Adrenal gland (tissue), 12 donors: ENCODE results near the gene XCL2. TPM values are rescaled to one million over a fixed set of nuclear protein-coding genes. Genes with fewer than 3 reads are reported as not detected.

Source experiments
- DNase-seq, 7 donors: peaks; one replicate each; pipeline ENCODE4 v3.0.0-alpha.2; 2019 to 2020
- H3K27ac ChIP-seq, 5 donors: fragments of 200-600 bp; sonication (generic) in 4 of 5; 1 replicate in 3 of 5; 2 replicates in 2 of 5; pipeline versions ENCODE4 v1.5.1 to v1.8.0; 2016 to 2020; ENCODE audit warnings: mild to moderate bottlenecking in 1 of 5
- H3K27me3 ChIP-seq: fragments of 200-600 bp; 2 replicates; pipeline ENCODE4 v1.8.0; 2021
- H3K36me3 ChIP-seq, 2 donors: fragments of 200-600 bp; replicated peaks in 1 of 2; 1 replicate in 1 of 2; 2 replicates in 1 of 2; pipeline versions ENCODE4 v1.5.1 to v1.8.0; 2018 to 2022
- H3K4me1 ChIP-seq, 2 donors: fragments of 200-600 bp; replicated peaks in 1 of 2; 1 replicate in 1 of 2; 2 replicates in 1 of 2; pipeline versions ENCODE4 v1.5.1 to v1.8.0; 2018 to 2021
- H3K4me3 ChIP-seq, 4 donors: fragments of 200-600 bp; sonication (generic) in 3 of 4; one replicate each; pipeline ENCODE4 v1.5.1; 2016 to 2018
- H3K9me3 ChIP-seq, 3 donors: fragments of 200-600 bp; sonication (generic) in 1 of 3; replicated peaks in 1 of 3; 1 replicate in 2 of 3; 2 replicates in 1 of 3; pipeline versions ENCODE4 v1.5.1 to v1.8.0; 2016 to 2021
- CTCF ChIP-seq, 6 experiments: fragments of 450-650 bp in 4 of 6; fragments of 200-600 bp in 2 of 6; sonication (generic) in 1 of 6; IDR thresholded peaks; 1 replicate in 5 of 6; 2 replicates in 1 of 6; pipeline versions ENCODE4 v1.5.1 to v1.8.0; 2016 to 2021; ENCODE audit warnings: antibody characterized with exemption in 6 of 6, mild to moderate bottlenecking in 2 of 6, moderate library complexity in 1 of 6
- POLR2A ChIP-seq, 2 donors: fragments of 450-650 bp; IDR thresholded peaks; one replicate each; pipeline ENCODE4 v1.6.1; 2017; ENCODE audit warnings: antibody characterized with exemption in 2 of 2, mild to moderate bottlenecking in 2 of 2, moderate library complexity in 1 of 2
- WGBS, 4 donors: extraction: QIAGEN DNeasy Blood & Tissue Kit in 2 of 4; methylation state at CpG; one replicate each; pipeline versions ENCODE4 v1.1.5 to v1.1.7; 2013 to 2017; 5-methylcytosine and 5-hydroxymethylcytosine counted together
- intact Hi-C, 2 donors: fragments of 100-400 bp; cut with DNase I; formaldehyde crosslinking; loops; one replicate each; pipeline versions ENCODE4 v1.14.1 to v1.15.0; 2022 to 2023
- polyA plus RNA-seq, 3 donors: library from polyadenylated mRNA; stranded (reverse); fragments of 200-250 nt in 2 of 3; fragments of 350-450 nt in 1 of 3; fragmentation: Illumina TruSeq in 1 of 3; extraction: RNeasy Lipid Tissue Mini Kit (QIAGEN cat#74804) in 1 of 3; gene quantifications; one replicate each; pipeline ENCODE4 v1.2.3, GENCODE V29; 2013 to 2014
- total RNA-seq, 9 donors: library from RNA; depleted of rRNA in 4 of 9; stranded (reverse); fragments of >200 nt in 4 of 9; fragments of 120-200 nt in 1 of 9; fragmentation: NEBNext Ultra II Directional in 1 of 9; extraction: Animal tissue kit (Norgen Biotek cat#: 25700) in 1 of 9; gene quantifications; one replicate each; pipeline versions ENCODE4 v1.1.0 to v1.2.4, GENCODE V29; 2013 to 2023
- donor health status: healthy with polysubstance abuse.
- donor health status: Bipolar disorder and iron deficiency.
- donor health status: DM: yes; HTN: yes; CAD: no.
- donor health status: DM: no; HTN: no; CAD: no.
- donor health status: DM: no; HTN: no; CAD: no.
- donor health status: DM: yes; HTN: yes; CAD: no.

The XCL2 gene
- total and polyA plus RNA-seq, 12 donors = 0.33 to 1.5 (median 0.33) TPM; not detected in 9

DNA sequence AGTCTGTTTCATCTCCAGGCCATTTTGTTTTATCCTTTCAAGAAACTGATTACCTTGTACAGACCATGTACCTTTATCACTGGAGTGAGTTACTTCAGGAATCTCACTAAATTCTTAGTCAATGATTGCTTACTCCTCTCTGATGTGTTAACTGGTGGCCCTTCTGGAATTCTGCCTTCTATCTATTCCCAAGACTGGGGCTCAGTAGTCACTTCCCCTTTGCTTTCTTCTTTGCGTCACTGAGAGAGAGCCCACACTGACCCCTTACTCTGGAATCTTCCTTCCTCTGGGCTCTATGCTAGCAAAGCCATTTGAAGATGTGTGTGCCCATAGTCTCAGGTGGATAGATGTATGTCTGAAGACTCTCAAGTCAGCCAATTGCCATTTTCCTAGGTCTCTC lies 34.6 kb downstream of the XCL2 start:
- 73 to 87% (median 76%) methylated on average over 1 of the region's 1 CpG for WGBS, 4 donors
- H3K4me1 ChIP-seq = peaks cover 4 to 8% of the 10 kb centered on the region in 2 donors

DNA sequence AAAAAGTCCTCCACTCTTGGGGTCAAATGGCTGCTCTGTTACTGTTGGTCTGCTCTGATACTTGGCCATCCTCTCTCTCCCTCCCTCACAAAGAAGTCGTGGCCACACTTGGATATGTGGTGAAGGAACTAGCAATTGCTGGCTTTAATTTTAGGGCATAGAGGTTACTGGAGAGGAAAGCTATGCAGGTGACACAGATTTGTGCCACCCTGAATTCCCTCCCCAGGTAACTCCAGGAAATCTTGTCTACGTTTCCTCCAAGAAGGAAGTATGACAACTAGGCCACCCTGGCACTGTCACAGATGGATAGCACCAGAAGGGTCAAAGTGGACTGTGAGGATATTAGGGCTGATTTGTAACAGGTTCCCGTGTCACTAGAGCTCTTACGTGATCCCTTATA lies 36.0 kb downstream of the XCL2 start:
- no peaks in the 10 kb centered on the region for H3K27me3 ChIP-seq
- no peaks in the 10 kb centered on the region for H3K9me3 ChIP-seq
- no peak overlapping the region for H3K4me3 ChIP-seq
- intact Hi-C loops = no loop called here
- no peak overlapping the region for H3K27ac ChIP-seq
- peaks cover 4 to 8% of the 10 kb centered on the region in 2 donors for H3K4me1 ChIP-seq
- WGBS, 4 donors = 85 to 93% (median 92%) methylated on average over 4 of the region's 4 CpGs
- no peak for DNase-seq
- TF ChIP-seq CTCF (IDR thresholded peaks at IDR 0.05) = no peak
- no peak for TF ChIP-seq POLR2A (IDR thresholded peaks at IDR 0.05)
- no peaks in the 10 kb centered on the region for H3K36me3 ChIP-seq

More for the DNA sequence above, 34.6 kb downstream of the XCL2 start:
- no peak for DNase-seq
- no peak overlapping the region for H3K4me3 ChIP-seq
- no peaks in the 10 kb centered on the region for H3K36me3 ChIP-seq
- H3K27ac ChIP-seq = no peak overlapping the region
- intact Hi-C loops = no loop called here
- no peaks in the 10 kb centered on the region for H3K9me3 ChIP-seq
- TF ChIP-seq CTCF (IDR thresholded peaks at IDR 0.05) (no peak), POLR2A (IDR thresholded peaks at IDR 0.05) (no peak)
- H3K27me3 ChIP-seq = no peaks in the 10 kb centered on the region

DNA sequence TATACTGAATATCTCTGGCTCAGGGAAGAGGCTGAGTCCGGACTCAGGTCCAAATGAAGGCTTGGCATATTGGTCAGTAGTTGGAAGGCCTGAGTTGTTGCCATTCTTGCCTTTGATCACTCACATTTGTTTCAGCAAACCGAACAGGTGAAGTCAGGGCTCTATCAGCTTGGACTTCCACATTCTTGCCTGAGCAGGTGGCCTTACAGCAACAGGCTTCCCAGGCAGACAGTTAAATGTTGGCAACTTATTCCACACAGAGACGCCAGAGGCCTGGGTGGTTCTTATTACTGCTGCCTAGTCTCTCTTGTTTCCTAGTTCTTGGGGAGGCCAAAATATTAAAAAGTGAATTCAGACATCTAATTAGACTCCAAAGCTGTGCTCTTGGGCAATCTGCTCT lies 36.6 kb downstream of the XCL2 start:
- H3K4me3 ChIP-seq = no peak overlapping the region
- TF ChIP-seq POLR2A (IDR thresholded peaks at IDR 0.05) (no peak), CTCF (IDR thresholded peaks at IDR 0.05) (no peak)
- H3K27me3 ChIP-seq = no peaks in the 10 kb centered on the region
- intact Hi-C loops = no loop called here
- no peaks in the 10 kb centered on the region for H3K9me3 ChIP-seq
- no peak for DNase-seq
- no peaks in the 10 kb centered on the region for H3K36me3 ChIP-seq
- WGBS, 4 donors = 64 to 95% (median 84%) methylated on average over 3 of the region's 3 CpGs
- peaks cover 4 to 8% of the 10 kb centered on the region in 2 donors for H3K4me1 ChIP-seq
- H3K27ac ChIP-seq = no peak overlapping the region

DNA sequence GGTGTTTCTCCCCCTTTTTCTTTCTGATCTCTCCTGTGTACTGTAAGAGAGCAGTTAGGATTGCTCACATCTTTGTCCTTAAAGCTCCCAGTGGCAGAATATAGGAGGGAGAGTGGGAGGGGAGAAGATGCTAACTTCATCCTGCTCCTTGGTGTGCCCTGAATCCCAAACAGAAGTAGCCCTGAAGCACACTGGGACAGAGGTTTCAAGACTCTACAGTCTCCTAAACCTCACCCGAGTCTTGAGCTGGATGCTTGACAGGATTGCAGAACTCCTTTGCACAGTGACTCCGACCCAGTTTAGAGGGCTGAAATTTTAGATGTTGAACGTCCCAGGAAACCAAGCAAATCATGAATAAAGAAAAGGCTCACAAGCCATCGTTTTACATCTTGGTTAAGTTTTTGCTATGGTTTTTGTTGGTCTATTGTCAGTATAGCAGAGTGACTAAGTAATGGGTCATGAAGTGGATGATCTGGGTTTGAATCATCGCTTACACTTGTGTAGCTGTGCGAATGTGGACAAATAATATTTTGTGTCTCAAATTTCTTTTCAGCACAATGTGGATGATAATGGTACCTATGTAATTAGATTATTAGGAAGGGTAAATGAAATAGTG lies 37.5 kb downstream of the XCL2 start:
- DNase-seq = no peak
- Histone ChIP-seq H3K27me3 (no peaks in the 10 kb centered on the region), H3K36me3 (no peaks in the 10 kb centered on the region), H3K4me3 (no peak overlapping the region), H3K27ac (no peak overlapping the region), H3K4me1 (peaks cover 4 to 8% of the 10 kb centered on the region in 2 donors), H3K9me3 (no peaks in the 10 kb centered on the region)
- intact Hi-C loops = no loop called here
- TF ChIP-seq POLR2A (IDR thresholded peaks at IDR 0.05) (no peak), CTCF (IDR thresholded peaks at IDR 0.05) (no peak)
- WGBS, 4 donors = 84 to 95% (median 88%) methylated on average over 6 of the region's 6 CpGs
